Skeletal muscle satellite cell (primary cell): ENCODE results near the gene GH1.
"Not testable (repeated sequence)": the region's sequence is repeated elsewhere in the genome, so short reads cannot be mapped to it uniquely, and the experiment has no call there.

ENCODE experiments used
- H3K27me3 ChIP-seq: 2 replicates; pipeline ENCODE4 v1.7.0; 2013; ENCODE audit warnings: low read length; ENCODE audit not compliant: control insufficient read depth, insufficient read depth
- H3K36me3 ChIP-seq: 2 replicates; pipeline ENCODE4 v1.7.0; 2013; ENCODE audit warnings: mild to moderate bottlenecking, control low read depth, low read length; ENCODE audit not compliant: insufficient read depth
- H3K4me1 ChIP-seq: 2 replicates; pipeline ENCODE4 v1.7.0; 2013; ENCODE audit warnings: low read length; ENCODE audit not compliant: control insufficient read depth, insufficient read depth
- H3K4me2 ChIP-seq: 2 replicates; pipeline ENCODE4 v1.7.0; 2013; ENCODE audit warnings: mild to moderate bottlenecking, low read length
- H3K4me3 ChIP-seq: 2 replicates; pipeline ENCODE4 v1.7.0; 2013; ENCODE audit warnings: low read length
- H3K9ac ChIP-seq: 2 replicates; pipeline ENCODE4 v1.7.0; 2013; ENCODE audit warnings: mild to moderate bottlenecking, low read depth, low read length, moderate library complexity
- H3K9me3 ChIP-seq: replicated peaks from 2 replicates; pipeline ENCODE4 v1.7.0; 2013; ENCODE audit warnings: mild to moderate bottlenecking, control low read depth, low read length

GH1 gene

DNA sequence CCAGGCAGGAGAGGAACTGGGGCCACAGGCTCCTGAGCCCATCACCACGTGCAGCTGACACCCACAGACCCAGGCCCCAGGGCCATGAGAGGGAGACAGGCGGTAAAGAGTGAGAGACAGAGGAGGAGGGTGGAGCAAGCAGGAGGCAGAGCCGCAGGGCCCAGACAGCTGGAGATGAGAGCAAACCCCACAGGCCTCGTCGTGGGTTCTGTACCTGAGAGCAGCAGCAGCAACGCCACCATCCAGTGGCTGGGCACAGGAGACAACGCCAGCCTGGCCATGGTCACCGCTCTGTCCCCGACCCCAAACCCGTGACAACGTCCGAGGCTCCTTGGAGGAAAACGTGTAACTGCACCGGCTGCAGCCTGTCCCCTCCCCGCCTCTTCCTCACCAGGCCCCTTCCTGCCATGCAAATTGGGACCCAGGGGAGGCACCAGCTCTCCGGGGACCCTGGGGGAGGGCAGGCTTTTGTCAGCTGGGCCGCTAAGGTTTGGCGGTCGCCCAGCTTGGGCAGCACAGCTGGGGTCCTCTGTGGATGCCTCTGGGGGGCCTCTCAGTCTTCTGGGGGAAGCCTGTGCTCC lies 13.4 kb upstream of the GH1 start, which contains the start of gene CD79B:
Gene CD79B, minus strand, starts transcription at position 351 of the 581 bp plus-strand sequence. Its CDS starts 70 bp downstream, at position 281.
- Histone ChIP-seq H3K4me3 (no peak within 1 kb of the TSS), H3K36me3 (no peaks in the 10 kb centered on the region), H3K9ac (no peak within 1 kb of the TSS), H3K27me3 (peaks cover 57% of the 10 kb centered on the region), H3K9me3 (no peaks in the 10 kb centered on the region), H3K4me2 (no peak within 1 kb of the TSS), H3K4me1 (no peaks in the 10 kb centered on the region)

GRCh38 chr17:63930951-63931575 lies 12.4 kb upstream of the GH1 start:
- H3K4me3 ChIP-seq, result no peak overlapping the region
- peaks cover 55% of the 10 kb centered on the region for H3K27me3 ChIP-seq
- no peaks in the 10 kb centered on the region for H3K9me3 ChIP-seq
- no peak overlapping the region for H3K9ac ChIP-seq
- no peaks in the 10 kb centered on the region for H3K36me3 ChIP-seq
- no peak overlapping the region for H3K4me2 ChIP-seq
- H3K4me1 ChIP-seq, result no peaks in the 10 kb centered on the region

GRCh38 chr17:63929860-63930766 lies 11.5 kb upstream of the GH1 start:
- Histone ChIP-seq H3K9ac (no peak overlapping the region), H3K9me3 (no peaks in the 10 kb centered on the region), H3K36me3 (no peaks in the 10 kb centered on the region), H3K27me3 (peaks cover 49% of the 10 kb centered on the region), H3K4me1 (no peaks in the 10 kb centered on the region), H3K4me2 (no peak overlapping the region), H3K4me3 (no peak overlapping the region)

GRCh38 chr17:63928966-63929695 lies 10.5 kb upstream of the GH1 start:
- no peaks in the 10 kb centered on the region for H3K9me3 ChIP-seq
- no peaks in the 10 kb centered on the region for H3K4me1 ChIP-seq
- no peak overlapping the region for H3K4me3 ChIP-seq
- no peaks in the 10 kb centered on the region for H3K36me3 ChIP-seq
- no peak overlapping the region for H3K9ac ChIP-seq
- peaks cover 40% of the 10 kb centered on the region for H3K27me3 ChIP-seq
- no peak overlapping the region for H3K4me2 ChIP-seq

DNA sequence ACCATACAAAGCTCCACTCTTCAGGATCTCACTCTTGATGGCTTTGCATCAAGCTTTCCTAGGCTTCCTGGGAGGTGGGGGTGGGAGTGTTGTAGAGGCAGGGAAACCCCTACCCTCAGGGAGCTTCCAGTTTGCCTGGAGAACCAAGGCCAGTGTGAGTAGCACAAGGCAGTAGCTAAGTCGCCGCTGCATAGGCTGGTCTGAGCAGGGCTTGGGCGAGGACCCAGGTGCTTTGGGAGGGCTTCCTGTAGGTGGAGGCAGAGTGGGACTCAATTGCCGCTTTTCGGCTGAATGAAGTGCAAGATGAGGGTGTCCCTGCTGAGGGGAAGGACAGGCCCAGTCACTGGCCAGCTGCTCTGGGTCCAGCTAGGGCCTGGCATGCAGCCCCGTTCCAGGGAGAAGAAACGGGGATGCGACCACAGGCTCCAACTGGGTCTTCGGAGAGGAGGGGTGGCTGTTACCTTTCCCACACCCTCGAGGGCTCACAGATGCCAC lies 9.6 kb upstream of the GH1 start:
- Histone ChIP-seq H3K27me3 (peaks cover 30% of the 10 kb centered on the region), H3K4me1 (no peaks in the 10 kb centered on the region)

DNA sequence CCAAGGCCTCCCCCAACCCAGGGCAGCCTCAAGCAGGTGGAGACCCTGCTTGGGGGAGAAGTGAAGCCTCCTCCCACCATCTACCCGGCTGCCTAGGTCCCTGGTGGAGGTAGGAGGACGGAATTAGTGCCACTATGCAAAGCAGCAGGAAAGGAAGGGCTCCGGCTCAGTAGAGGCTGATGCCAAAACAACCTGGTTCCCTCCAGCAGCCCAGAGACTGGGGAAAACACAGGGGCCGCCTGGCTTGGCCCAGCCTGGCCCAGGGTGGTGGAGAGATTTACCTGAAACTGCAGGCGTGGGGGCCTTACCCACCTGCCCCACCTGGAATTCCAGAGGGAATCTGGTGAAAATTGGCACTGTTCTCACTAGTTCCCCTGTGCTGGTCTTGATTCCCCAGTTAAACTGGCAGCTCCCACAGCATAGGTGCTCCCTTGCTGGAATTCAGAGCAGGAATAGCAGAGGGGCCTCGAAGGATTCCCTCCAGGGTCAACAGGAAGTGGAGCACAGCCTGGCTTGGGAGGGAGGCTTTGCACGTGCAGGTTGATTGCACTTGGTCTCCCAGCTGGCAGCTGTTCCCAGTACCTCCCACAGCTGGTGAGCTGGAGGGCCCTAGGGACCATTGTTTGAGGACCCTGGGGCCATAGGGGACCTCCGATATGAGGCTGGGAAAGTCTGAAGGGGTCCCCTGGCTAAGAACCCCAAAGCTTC lies 9.0 kb upstream of the GH1 start:
- Histone ChIP-seq H3K9ac (no peak overlapping the region), H3K4me3 (no peak overlapping the region), H3K4me2 (no peak overlapping the region), H3K9me3 (no peaks in the 10 kb centered on the region), H3K27me3 (peaks cover 24% of the 10 kb centered on the region), H3K4me1 (no peaks in the 10 kb centered on the region), H3K36me3 (no peaks in the 10 kb centered on the region)

More for the DNA sequence above, 9.6 kb upstream of the GH1 start:
- H3K9ac ChIP-seq, result no peak overlapping the region
- H3K4me2 ChIP-seq, result no peak overlapping the region
- H3K9me3 ChIP-seq, result no peaks in the 10 kb centered on the region
- H3K36me3 ChIP-seq, result no peaks in the 10 kb centered on the region
- no peak overlapping the region for H3K4me3 ChIP-seq

GRCh38 chr17:63926164-63926563 lies 7.5 kb upstream of the GH1 start:
- Histone ChIP-seq H3K9me3 (no peaks in the 10 kb centered on the region), H3K9ac (no peak overlapping the region), H3K4me1 (no peaks in the 10 kb centered on the region)

DNA sequence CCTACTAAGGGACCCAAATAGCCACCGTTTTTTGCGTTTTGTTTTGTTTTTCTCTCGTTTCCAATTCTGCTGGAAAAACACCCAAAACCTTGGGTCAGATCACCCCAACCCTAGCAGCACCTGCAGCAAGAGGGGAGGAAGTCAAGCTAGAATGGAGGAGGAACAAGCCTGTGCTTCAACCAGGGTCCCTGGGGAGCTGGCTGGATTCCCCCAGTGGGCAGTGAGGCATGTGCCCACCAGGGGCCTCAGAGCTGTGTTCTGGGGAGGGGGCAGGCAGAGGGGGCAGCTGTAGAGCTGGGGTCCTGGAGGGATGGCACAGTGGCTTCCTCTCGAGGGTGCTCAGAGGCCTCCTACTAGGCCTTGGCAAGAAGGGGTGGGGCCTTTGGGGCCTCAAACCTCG lies 7.0 kb upstream of the GH1 start:
- H3K27me3 ChIP-seq, result peaks cover 25% of the 10 kb centered on the region
- no peaks in the 10 kb centered on the region for H3K9me3 ChIP-seq
- no peak overlapping the region for H3K9ac ChIP-seq
- no peaks in the 10 kb centered on the region for H3K4me1 ChIP-seq
- H3K4me2 ChIP-seq, result no peak overlapping the region
- no peaks in the 10 kb centered on the region for H3K36me3 ChIP-seq
- no peak overlapping the region for H3K4me3 ChIP-seq

More at GRCh38 chr17:63926164-63926563, 7.5 kb upstream of the GH1 start:
- Histone ChIP-seq H3K4me3 (no peak overlapping the region), H3K27me3 (peaks cover 23% of the 10 kb centered on the region), H3K4me2 (no peak overlapping the region), H3K36me3 (no peaks in the 10 kb centered on the region)

GRCh38 chr17:63922402-63922801 lies 3.8 kb upstream of the GH1 start:
- peaks cover 13% of the 10 kb centered on the region for H3K27me3 ChIP-seq
- H3K4me2 ChIP-seq, H3K4me1 ChIP-seq, H3K9ac ChIP-seq, H3K36me3 ChIP-seq, H3K9me3 ChIP-seq, H3K4me3 ChIP-seq: not testable (repeated sequence)

DNA sequence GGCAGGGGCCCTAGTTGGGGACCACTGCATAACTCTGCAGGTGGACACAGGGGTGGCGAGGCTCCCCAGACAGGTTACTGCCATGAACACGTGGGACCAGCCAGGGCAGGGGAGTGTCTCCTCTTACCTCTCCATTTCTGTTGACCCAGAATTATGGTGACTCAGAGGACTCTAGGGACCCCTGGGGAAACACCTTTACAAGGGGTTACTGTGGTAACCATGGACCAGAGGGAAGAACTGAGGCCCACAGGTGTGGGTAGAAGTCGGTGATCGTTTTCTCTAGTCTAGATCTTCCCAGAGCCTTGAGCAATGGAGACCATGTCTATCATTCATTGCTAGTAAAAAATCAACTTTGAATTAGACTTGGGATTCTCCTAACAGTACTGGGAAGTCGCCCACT lies 2.1 kb upstream of the GH1 start:
- H3K36me3 ChIP-seq, H3K4me2 ChIP-seq, H3K9me3 ChIP-seq, H3K4me1 ChIP-seq, H3K9ac ChIP-seq, H3K4me3 ChIP-seq: not testable (repeated sequence)
- H3K27me3 ChIP-seq, result peaks cover 22% of the 10 kb centered on the region
